PC-9 (cell line): ENCODE data around the gene NAGK.

Experiments used
- CTCF ChIP-seq: fragments of 200-600 bp; sonication (generic); conservative IDR thresholded peaks from 2 replicates; pipeline ENCODE4 v1.6.1; 2017; ENCODE audit warnings: mixed run types, antibody characterized with exemption, mild to moderate bottlenecking, moderate library complexity
- EZH2 ChIP-seq: fragments of 200-600 bp; sonication (generic); IDR thresholded peaks from 2 replicates; pipeline ENCODE4 v1.8.0; 2017; ENCODE audit warnings: antibody characterized with exemption, low read depth

GRCh38 chr2:71064754-71065621 lies 3.5 kb upstream of the NAGK start:
- TF ChIP-seq CTCF: no peak
- no peak for TF ChIP-seq EZH2
